HEK293 (cell line): Measurements from ENCODE around the gene ADGRB3.

Experiments used
- HOXC10 ChIP-seq: sonication (generic); formaldehyde crosslinking; IDR thresholded peaks from 2 replicates; pipeline ENCODE4 v1.8.1; 2023; ENCODE audit warnings: mild to moderate bottlenecking, missing genetic modification reagents
- PBX3 ChIP-seq: sonication (generic); formaldehyde crosslinking; IDR thresholded peaks from 2 replicates; pipeline ENCODE4 v1.8.1; 2022; ENCODE audit warnings: mild to moderate bottlenecking, moderate library complexity, missing genetic modification reagents
- PRDM1 ChIP-seq: fragments of 450-650 bp; formaldehyde crosslinking; IDR thresholded peaks from 2 replicates; pipeline ENCODE4; 2016; ENCODE audit warnings: missing biosample characterization, missing genetic modification characterization
- PRDM10 ChIP-seq: fragments of 450-650 bp; formaldehyde crosslinking; IDR thresholded peaks from 2 replicates; pipeline ENCODE4 v1.5.1; 2016; ENCODE audit warnings: missing biosample characterization, missing genetic modification characterization
- SCRT2 ChIP-seq: fragments of 450-650 bp; formaldehyde crosslinking; IDR thresholded peaks from 2 replicates; pipeline ENCODE4 v1.5.1; 2016; ENCODE audit warnings: missing biosample characterization, missing genetic modification characterization
- TCF7L2 ChIP-seq: IDR thresholded peaks from 2 replicates; pipeline ENCODE4 v1.6.1; 2011; ENCODE audit warnings: low read depth, mild to moderate bottlenecking, inconsistent platforms, low read length, moderate library complexity, borderline replicate concordance
- ZBTB1 ChIP-seq: fragments of 450-650 bp; formaldehyde crosslinking; IDR thresholded peaks from 2 replicates; pipeline ENCODE4 v1.5.1; 2016; ENCODE audit warnings: missing biosample characterization, missing genetic modification characterization
- ZBTB17 ChIP-seq: fragments of 450-650 bp; formaldehyde crosslinking; IDR thresholded peaks from 2 replicates; pipeline ENCODE4 v1.5.1; 2016; ENCODE audit warnings: missing biosample characterization, missing genetic modification characterization
- ZBTB49 ChIP-seq: fragments of 450-650 bp; formaldehyde crosslinking; IDR thresholded peaks from 2 replicates; pipeline ENCODE4 v1.5.1; 2016; ENCODE audit warnings: missing biosample characterization, missing genetic modification characterization, low read depth
- ZNF23 ChIP-seq: fragments of 450-650 bp; formaldehyde crosslinking; IDR thresholded peaks from 2 replicates; pipeline ENCODE4 v1.5.1; 2016; ENCODE audit warnings: missing biosample characterization, missing genetic modification characterization, borderline replicate concordance
- ZNF24 ChIP-seq: fragments of 450-650 bp; formaldehyde crosslinking; IDR thresholded peaks from 2 replicates; pipeline ENCODE4 v1.5.1; 2016; ENCODE audit warnings: missing biosample characterization, missing genetic modification characterization
- ZNF26 ChIP-seq: fragments of 450-650 bp; formaldehyde crosslinking; IDR thresholded peaks from 2 replicates; pipeline ENCODE4 v1.5.1; 2016; ENCODE audit warnings: missing biosample characterization, missing genetic modification characterization
- ZNF501 ChIP-seq: fragments of 450-650 bp; formaldehyde crosslinking; IDR thresholded peaks from 2 replicates; pipeline ENCODE4 v1.5.1; 2016; ENCODE audit warnings: missing biosample characterization, missing genetic modification characterization
- ZNF555 ChIP-seq: fragments of 450-650 bp; formaldehyde crosslinking; conservative IDR thresholded peaks from 2 replicates; pipeline ENCODE4 v1.5.1; 2017; ENCODE audit warnings: missing biosample characterization, mild to moderate bottlenecking, missing genetic modification characterization, inconsistent platforms
- ZNF561 ChIP-seq: fragments of 450-650 bp; IDR thresholded peaks from 2 replicates; pipeline ENCODE4 v1.5.1; 2018; ENCODE audit warnings: missing biosample characterization, missing genetic modification characterization, borderline replicate concordance
- ZNF623 ChIP-seq: fragments of 450-650 bp; formaldehyde crosslinking; IDR thresholded peaks from 2 replicates; pipeline ENCODE4 v1.5.1; 2016; ENCODE audit warnings: missing biosample characterization, missing genetic modification characterization
- ZNF626 ChIP-seq: fragments of 450-650 bp; sonication (Bioruptor Pico); formaldehyde crosslinking; IDR thresholded peaks from 2 replicates; pipeline ENCODE4 v1.5.1; 2018; ENCODE audit warnings: missing biosample characterization, missing genetic modification characterization, inconsistent platforms
- ZNF660 ChIP-seq: fragments of 450-650 bp; IDR thresholded peaks from 2 replicates; pipeline ENCODE4 v1.5.1; 2018; ENCODE audit warnings: missing biosample characterization, mild to moderate bottlenecking, missing genetic modification characterization
- ZNF670 ChIP-seq: fragments of 450-650 bp; formaldehyde crosslinking; IDR thresholded peaks from 2 replicates; pipeline ENCODE4 v1.5.1; 2016; ENCODE audit warnings: missing biosample characterization, missing genetic modification characterization, low read depth
- ZNF692 ChIP-seq: fragments of 450-650 bp; formaldehyde crosslinking; IDR thresholded peaks from 2 replicates; pipeline ENCODE4 v1.5.1; 2016; ENCODE audit warnings: missing biosample characterization, missing genetic modification characterization
- ZSCAN30 ChIP-seq: fragments of 450-650 bp; IDR thresholded peaks from 2 replicates; pipeline ENCODE4 v1.5.1; 2018; ENCODE audit warnings: missing biosample characterization, mild to moderate bottlenecking, missing genetic modification characterization, moderate library complexity
- TF ChIP-seq, protein P1 (sequence below): IDR thresholded peaks from 2 replicates; pipeline ENCODE4 v1.6.1; 2011; ENCODE audit warnings: mild to moderate bottlenecking, low read depth, low read length, borderline replicate concordance
- TF ChIP-seq, protein P2 (sequence below): fragments of 450-650 bp; formaldehyde crosslinking; conservative IDR thresholded peaks from 2 replicates; pipeline ENCODE4 v1.5.1; 2016; ENCODE audit warnings: low read depth, missing biosample characterization, missing genetic modification characterization

ADGRB3 gene

GRCh38 chr6:69232911-69233448 lies 597.9 kb downstream of the ADGRB3 start (continued):
- TF ChIP-seq ZNF561 (tag by site-specific recombination) (no peak), PRDM1 (tag by site-specific recombination) (peak; percentile 57; the same call in 1 of the 2 replicates), ZNF23 (tag by site-specific recombination) (no peak), TCF7L2 (no peak), PRDM10 (tag by site-specific recombination) (no peak), ZNF692 (tag by site-specific recombination) (no peak), ZNF501 (tag by site-specific recombination) (no peak), ZNF626 (tag by site-specific recombination) (no peak), ZBTB1 (tag by site-specific recombination) (no peak), ZNF24 (no peak), ZNF623 (tag by site-specific recombination) (no peak), SCRT2 (peak; percentile 45; the same call in 1 of the 2 replicates), ZBTB49 (tag by site-specific recombination) (no peak), ZBTB17 (tag by site-specific recombination) (peak; percentile 51; the same call in 1 of the 2 replicates), PBX3 (CRISPR knock-in tag) (peak; percentile 96), ZNF660 (0 out of 2 replicates have a peak, but pooled peaks have one; percentile 29), ZNF555 (tag by site-specific recombination) (no peak), ZSCAN30 (tag by site-specific recombination) (no peak), ZNF670 (no peak), ZNF26 (tag by site-specific recombination) (no peak), HOXC10 (CRISPR knock-in tag) (peak; percentile 98)
- TF ChIP-seq, protein P1, sequence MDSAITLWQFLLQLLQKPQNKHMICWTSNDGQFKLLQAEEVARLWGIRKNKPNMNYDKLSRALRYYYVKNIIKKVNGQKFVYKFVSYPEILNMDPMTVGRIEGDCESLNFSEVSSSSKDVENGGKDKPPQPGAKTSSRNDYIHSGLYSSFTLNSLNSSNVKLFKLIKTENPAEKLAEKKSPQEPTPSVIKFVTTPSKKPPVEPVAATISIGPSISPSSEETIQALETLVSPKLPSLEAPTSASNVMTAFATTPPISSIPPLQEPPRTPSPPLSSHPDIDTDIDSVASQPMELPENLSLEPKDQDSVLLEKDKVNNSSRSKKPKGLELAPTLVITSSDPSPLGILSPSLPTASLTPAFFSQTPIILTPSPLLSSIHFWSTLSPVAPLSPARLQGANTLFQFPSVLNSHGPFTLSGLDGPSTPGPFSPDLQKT: no peak
- TF ChIP-seq, protein P2, sequence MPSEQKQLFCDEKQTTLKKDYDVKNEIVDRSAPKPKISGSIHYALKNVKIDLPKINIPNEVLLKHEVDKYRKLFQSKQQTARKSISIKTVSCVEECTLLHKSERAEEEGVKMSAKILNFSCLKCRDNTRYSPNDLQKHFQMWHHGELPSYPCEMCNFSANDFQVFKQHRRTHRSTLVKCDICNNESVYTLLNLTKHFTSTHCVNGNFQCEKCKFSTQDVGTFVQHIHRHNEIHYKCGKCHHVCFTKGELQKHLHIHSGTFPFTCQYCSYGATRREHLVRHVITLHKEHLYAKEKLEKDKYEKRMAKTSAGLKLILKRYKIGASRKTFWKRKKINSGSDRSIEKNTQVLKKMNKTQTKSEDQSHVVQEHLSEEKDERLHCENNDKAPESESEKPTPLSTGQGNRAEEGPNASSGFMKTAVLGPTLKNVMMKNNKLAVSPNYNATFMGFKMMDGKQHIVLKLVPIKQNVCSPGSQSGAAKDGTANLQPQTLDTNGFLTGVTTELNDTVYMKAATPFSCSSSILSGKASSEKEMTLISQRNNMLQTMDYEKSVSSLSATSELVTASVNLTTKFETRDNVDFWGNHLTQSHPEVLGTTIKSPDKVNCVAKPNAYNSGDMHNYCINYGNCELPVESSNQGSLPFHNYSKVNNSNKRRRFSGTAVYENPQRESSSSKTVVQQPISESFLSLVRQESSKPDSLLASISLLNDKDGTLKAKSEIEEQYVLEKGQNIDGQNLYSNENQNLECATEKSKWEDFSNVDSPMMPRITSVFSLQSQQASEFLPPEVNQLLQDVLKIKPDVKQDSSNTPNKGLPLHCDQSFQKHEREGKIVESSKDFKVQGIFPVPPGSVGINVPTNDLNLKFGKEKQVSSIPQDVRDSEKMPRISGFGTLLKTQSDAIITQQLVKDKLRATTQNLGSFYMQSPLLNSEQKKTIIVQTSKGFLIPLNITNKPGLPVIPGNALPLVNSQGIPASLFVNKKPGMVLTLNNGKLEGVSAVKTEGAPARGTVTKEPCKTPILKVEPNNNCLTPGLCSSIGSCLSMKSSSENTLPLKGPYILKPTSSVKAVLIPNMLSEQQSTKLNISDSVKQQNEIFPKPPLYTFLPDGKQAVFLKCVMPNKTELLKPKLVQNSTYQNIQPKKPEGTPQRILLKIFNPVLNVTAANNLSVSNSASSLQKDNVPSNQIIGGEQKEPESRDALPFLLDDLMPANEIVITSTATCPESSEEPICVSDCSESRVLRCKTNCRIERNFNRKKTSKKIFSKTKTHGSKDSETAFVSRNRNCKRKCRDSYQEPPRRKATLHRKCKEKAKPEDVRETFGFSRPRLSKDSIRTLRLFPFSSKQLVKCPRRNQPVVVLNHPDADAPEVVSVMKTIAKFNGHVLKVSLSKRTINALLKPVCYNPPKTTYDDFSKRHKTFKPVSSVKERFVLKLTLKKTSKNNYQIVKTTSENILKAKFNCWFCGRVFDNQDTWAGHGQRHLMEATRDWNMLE: no peak
